Fibroblast of gingiva (primary cell): ENCODE measurements around the gene TEDDM1.
"Not testable (repeated sequence)": the region's sequence is repeated elsewhere in the genome, so short reads cannot be mapped to it uniquely, and the experiment has no call there.

Experiments
- DNase-seq: peaks from one replicate; pipeline ENCODE4 v3.0.0-alpha.2; 2011; ENCODE audit warnings: low read depth

Gene TEDDM1

GRCh38 chr1:182380199-182380598, 20.3 kb downstream of the TEDDM1 start:
- DNase-seq, result no peak

- DNase-seq, result not testable (repeated sequence)
Observed at GRCh38 chr1:182379781-182380180, 20.7 kb downstream of the TEDDM1 start.

- DNase-seq, result no peak
Observed at GRCh38 chr1:182376936-182377574, 23.4 kb downstream of the TEDDM1 start.

GRCh38 chr1:182374101-182374834, 26.2 kb downstream of the TEDDM1 start:
- DNase-seq, result no peak

- no peak for DNase-seq
Observed at GRCh38 chr1:182370532-182370931, 29.9 kb downstream of the TEDDM1 start.

- DNase-seq, result no peak
Observed at GRCh38 chr1:182368903-182369302, 31.6 kb downstream of the TEDDM1 start.

- no peak for DNase-seq
Observed at GRCh38 chr1:182368358-182368757, 32.1 kb downstream of the TEDDM1 start.

GRCh38 chr1:182367926-182368325, 32.5 kb downstream of the TEDDM1 start:
- DNase-seq, result no peak

GRCh38 chr1:182366596-182366995, 33.9 kb downstream of the TEDDM1 start:
- no peak for DNase-seq

GRCh38 chr1:182359645-182360044, 40.8 kb downstream of the TEDDM1 start:
- no peak for DNase-seq

- no peak for DNase-seq
Observed at GRCh38 chr1:182357913-182358312, 42.6 kb downstream of the TEDDM1 start.

GRCh38 chr1:182357171-182357570, 43.3 kb downstream of the TEDDM1 start:
- DNase-seq, result no peak

- no peak for DNase-seq
Observed at GRCh38 chr1:182355723-182356098, 44.8 kb downstream of the TEDDM1 start.

GRCh38 chr1:182351790-182352364, 48.6 kb downstream of the TEDDM1 start:
- DNase-seq, result peak; percentile 23

GRCh38 chr1:182350839-182351238, 49.6 kb downstream of the TEDDM1 start:
- DNase-seq, result peak; percentile 82

GRCh38 chr1:182348961-182349747, 51.3 kb downstream of the TEDDM1 start:
- DNase-seq, result peak; percentile 90
